Measurements from ENCODE around the gene CREB3L2. TPM values are rescaled to one million over a fixed set of nuclear protein-coding genes. Genes with fewer than 3 reads are reported as not detected.

The CREB3L2 gene
- total RNA-seq, 4 donors from 2014 or later, result 33.1 to 59.1 (median 43.3) TPM

DNA sequence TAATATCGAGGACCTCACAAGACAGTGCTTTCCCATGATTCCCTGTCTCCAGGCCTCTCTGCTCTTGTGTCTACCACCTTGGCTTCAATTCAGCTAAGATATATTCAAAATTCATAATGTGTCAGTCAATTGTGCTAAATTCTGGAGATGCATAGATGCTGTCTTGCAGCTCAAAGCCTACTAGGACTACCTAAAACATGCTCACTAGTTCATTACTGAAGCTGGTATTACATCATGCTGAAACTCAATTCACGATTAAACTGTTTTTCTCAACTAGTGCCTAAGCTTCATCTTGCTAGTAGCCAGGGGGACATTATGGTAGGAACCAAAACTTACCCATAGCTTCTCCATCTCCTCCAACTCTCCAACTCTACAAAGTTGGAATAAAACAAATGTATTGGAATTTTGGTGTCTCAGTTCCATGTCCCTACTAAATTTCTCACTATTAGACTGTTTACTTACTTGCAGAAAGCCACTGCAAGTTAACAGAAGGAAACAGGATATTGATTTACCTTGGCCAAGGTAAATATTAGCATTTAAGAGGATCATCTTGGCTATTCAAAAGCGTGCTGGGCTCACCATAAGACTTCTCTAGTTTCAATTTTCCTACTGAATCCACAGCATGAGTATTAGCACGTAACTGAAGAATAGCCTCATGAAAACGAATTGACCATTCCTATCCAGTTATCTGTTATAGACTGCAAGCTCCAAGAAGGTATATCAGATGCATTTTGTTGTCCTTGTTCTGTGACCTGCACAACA, 53.6 kb downstream of the CREB3L2 start:
- peaks cover 7 to 67% (median 8%) of the 10 kb centered on the region in 3 donors for H3K4me1 ChIP-seq
- H3K27ac ChIP-seq, result peak overlapping the region in 2 of 4 donors; percentile 19 to 29
- no peak overlapping the region for H3K4me3 ChIP-seq
- WGBS, 2 donors (ENCODE audit: low coverage in 1 of 2), result 87 to 97% methylated on average over 5 of the region's 5 CpGs
- H3K9me3 ChIP-seq, result no peaks in the 10 kb centered on the region
- ATAC-seq, result no peak
- H3K36me3 ChIP-seq, result no peaks in the 10 kb centered on the region
- TF ChIP-seq CTCF (IDR thresholded peaks at IDR 0.05), result no peak
- TF ChIP-seq POLR2AphosphoS5 (IDR thresholded peaks at IDR 0.05), result no peak
- no peak for TF ChIP-seq POLR2A (IDR thresholded peaks at IDR 0.05)
- no peak for TF ChIP-seq EP300 (IDR thresholded peaks at IDR 0.05)
- H3K27me3 ChIP-seq, result no peaks in the 10 kb centered on the region

DNA sequence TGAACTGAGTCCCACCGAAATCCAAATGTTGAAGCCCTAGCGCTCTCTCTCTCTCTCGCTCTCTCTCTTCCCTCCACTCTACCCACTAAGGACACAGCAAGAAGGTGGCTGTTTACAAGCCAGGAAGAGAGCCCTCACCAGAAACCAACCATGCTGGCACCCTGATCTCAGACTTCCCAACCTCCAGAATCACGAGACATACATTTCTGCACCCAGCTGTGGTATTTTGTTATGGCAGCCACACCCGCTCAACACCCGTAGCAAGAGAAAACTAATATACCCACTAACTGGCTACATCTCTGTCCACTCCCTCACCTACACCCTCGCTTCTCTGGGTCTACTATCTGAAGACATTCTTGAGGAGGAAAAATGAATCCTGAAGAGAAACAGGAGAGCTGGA, 54.8 kb downstream of the CREB3L2 start:
- H3K9me3 ChIP-seq, result no peaks in the 10 kb centered on the region
- no peak for ATAC-seq
- 71 to 83% methylated on average over 5 to 7 of the region's 7 CpGs for WGBS, 2 donors (ENCODE audit: low coverage in 1 of 2)
- peaks cover 12 to 67% (median 14%) of the 10 kb centered on the region in 3 donors for H3K4me1 ChIP-seq
- TF ChIP-seq POLR2A (IDR thresholded peaks at IDR 0.05), result no peak
- TF ChIP-seq CTCF (IDR thresholded peaks at IDR 0.05), result no peak
- no peak for TF ChIP-seq EP300 (IDR thresholded peaks at IDR 0.05)
- peak overlapping the region in 2 of 4 donors; percentile 1 to 19 for H3K27ac ChIP-seq
- H3K27me3 ChIP-seq, result no peaks in the 10 kb centered on the region
- no peaks in the 10 kb centered on the region for H3K36me3 ChIP-seq
- no peak overlapping the region for H3K4me3 ChIP-seq

- 83 to 100% methylated on average over 1 to 3 of the region's 3 CpGs for WGBS, 2 donors (ENCODE audit: low coverage in 1 of 2)
- H3K27ac ChIP-seq, result no peak overlapping the region
- TF ChIP-seq CTCF (IDR thresholded peaks at IDR 0.05) (no peak), POLR2AphosphoS5 (IDR thresholded peaks at IDR 0.05) (no peak), EP300 (IDR thresholded peaks at IDR 0.05) (no peak), POLR2A (IDR thresholded peaks at IDR 0.05) (no peak)
- ATAC-seq, result no peak
- no peaks in the 10 kb centered on the region for H3K9me3 ChIP-seq
- no peaks in the 10 kb centered on the region for H3K27me3 ChIP-seq
- no peak overlapping the region for H3K4me3 ChIP-seq
- peaks cover 12 to 68% (median 15%) of the 10 kb centered on the region in 3 donors for H3K4me1 ChIP-seq
- H3K36me3 ChIP-seq, result no peaks in the 10 kb centered on the region
Measured at GRCh38 chr7:137946011-137946410, 55.9 kb downstream of the CREB3L2 start.

DNA sequence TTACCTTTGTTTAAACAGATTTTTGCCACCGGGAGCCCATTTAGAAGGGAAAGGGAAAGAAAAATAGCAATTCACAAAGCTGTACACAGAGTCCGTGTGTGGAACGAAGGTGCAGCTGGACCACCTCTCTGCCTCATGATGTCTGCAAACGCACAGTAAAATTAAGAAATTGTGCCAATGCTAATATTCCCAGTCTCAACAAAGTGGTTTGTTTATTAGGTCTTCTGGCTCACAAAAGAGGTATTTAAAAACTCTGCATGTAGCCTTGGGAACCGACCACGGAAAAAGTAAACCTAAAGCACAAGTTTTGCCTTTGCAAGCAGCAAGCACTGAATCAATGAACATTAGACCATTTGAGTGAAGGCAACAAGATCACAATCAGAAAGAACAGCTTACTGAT, 57.7 kb downstream of the CREB3L2 start:
- Histone ChIP-seq H3K9me3 (no peaks in the 10 kb centered on the region), H3K4me3 (no peak overlapping the region), H3K36me3 (no peaks in the 10 kb centered on the region), H3K27me3 (no peaks in the 10 kb centered on the region), H3K27ac (peak overlapping the region in 3 of 4 donors; percentile 43 to 77 (median 65)), H3K4me1 (peaks cover 20 to 79% (median 23%) of the 10 kb centered on the region in 3 donors)
- TF ChIP-seq POLR2AphosphoS5 (IDR thresholded peaks at IDR 0.05) (peak; percentile 72), CTCF (IDR thresholded peaks at IDR 0.05) (no peak), EP300 (IDR thresholded peaks at IDR 0.05) (no peak), POLR2A (IDR thresholded peaks at IDR 0.05) (no peak)
- 13 to 17% methylated on average over 5 of the region's 6 CpGs for WGBS, 2 donors (ENCODE audit: low coverage in 1 of 2)
- ATAC-seq, result no peak

DNA sequence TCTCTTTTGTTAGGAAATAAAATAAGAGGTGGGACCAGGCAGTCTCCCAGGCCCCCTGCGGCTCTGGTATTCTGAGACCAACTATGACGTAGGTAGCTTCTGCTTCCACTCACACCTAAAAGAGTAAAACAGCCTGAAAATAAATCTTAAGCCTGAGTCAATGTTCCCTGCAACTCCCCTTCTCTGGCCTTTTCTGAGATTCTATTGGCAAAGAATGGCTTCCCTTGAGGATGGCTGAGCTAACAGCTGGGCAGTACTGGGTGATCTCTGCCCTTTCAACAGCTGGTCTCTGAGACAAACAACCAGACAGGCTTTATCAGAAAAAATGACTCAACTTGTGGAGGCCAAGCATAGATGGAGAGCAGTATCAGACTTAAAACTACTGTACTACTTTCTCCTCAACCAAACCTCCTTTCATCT, 58.7 kb downstream of the CREB3L2 start:
- Histone ChIP-seq H3K4me1 (peaks cover 20 to 71% (median 23%) of the 10 kb centered on the region in 3 donors), H3K36me3 (no peaks in the 10 kb centered on the region), H3K27ac (peak overlapping the region; percentile 43 to 77 (median 58)), H3K4me3 (no peak overlapping the region), H3K9me3 (no peaks in the 10 kb centered on the region), H3K27me3 (no peaks in the 10 kb centered on the region)
- peak; percentile 91 for ATAC-seq
- TF ChIP-seq CTCF (IDR thresholded peaks at IDR 0.05), result no peak
- TF ChIP-seq POLR2A (IDR thresholded peaks at IDR 0.05), result no peak
- peak; percentile 93 for TF ChIP-seq POLR2AphosphoS5 (IDR thresholded peaks at IDR 0.05)
- no peak for TF ChIP-seq EP300 (IDR thresholded peaks at IDR 0.05)
- 41 to 46% methylated on average over 2 of the region's 2 CpGs for WGBS, 2 donors (ENCODE audit: low coverage in 1 of 2)
